Ammon's horn (tissue), 1 donor: ENCODE data around the gene CFAP20.

Source experiments
- DNase-seq: peaks from one replicate; pipeline ENCODE4 v3.0.0-alpha.2; 2016; ENCODE audit warnings: low spot score

The CFAP20 gene

DNA sequence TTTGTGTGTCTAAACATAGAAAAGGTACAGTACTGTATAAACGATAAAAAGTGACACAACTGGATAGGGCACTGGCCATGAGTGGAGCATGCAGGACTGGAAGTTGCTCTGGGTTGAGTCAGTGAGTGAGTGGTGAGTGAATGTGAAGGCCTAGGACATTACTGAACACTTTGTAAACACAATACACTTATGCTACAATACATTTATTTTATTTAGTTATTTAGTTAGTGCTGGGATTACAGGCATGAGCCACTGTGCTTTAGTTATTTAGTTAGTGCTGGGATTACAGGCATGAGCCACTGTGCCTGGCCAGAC, 4.6 kb downstream of the CFAP20 start:
- DNase-seq = no peak

DNA sequence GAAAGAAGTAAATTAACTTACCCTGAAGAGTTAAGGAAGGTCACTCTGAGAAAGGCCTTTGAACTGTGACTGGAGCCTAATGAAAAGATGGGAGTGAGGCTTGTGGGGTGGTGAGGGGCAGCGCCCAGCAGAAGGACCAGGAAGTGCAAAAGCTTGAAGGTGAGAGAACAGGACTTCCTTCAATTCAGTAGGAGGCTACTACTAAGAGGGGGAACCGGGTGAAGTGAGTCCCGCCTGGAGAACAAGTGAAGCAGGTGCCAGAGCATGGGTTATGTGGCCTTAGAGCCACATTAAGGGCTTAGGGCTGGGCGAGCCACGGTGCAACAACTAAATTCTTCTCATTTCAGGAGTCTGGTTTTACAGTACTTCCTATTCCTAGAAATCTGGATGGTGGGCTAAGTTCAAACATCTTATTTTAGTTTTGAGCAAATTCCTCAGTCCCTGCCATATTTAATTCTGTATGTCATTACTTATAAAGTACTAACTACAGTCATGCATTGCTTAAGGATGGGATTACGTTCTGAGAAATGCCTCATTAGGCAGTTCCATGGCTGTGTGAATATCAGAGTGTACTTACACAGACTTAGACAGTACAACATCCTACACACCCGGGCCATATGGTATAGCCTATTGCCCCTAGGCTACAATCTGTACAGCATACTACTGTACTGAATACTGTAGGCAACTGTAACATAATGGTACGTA, 5.1 kb downstream of the CFAP20 start:
- no peak for DNase-seq

DNA sequence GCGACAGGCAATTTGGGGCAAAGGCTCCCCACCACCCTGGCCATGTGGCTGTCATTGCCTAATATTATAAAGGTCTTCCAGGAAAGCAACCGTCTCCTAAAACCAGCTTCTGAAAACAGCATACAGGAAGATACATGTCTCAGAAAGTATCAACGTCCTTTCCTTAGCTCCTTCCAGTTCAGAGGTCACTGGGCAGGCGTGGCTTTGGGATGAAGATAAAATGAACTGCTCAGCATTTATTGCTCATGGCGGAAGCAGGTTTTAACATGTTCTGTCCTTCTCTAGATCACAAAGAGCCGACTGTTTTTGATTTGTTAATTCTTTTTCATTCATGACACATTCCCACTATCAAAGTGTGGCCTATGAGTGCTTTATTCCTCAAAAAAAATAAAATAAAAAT, 8.0 kb downstream of the CFAP20 start:
- DNase-seq = no peak

DNA sequence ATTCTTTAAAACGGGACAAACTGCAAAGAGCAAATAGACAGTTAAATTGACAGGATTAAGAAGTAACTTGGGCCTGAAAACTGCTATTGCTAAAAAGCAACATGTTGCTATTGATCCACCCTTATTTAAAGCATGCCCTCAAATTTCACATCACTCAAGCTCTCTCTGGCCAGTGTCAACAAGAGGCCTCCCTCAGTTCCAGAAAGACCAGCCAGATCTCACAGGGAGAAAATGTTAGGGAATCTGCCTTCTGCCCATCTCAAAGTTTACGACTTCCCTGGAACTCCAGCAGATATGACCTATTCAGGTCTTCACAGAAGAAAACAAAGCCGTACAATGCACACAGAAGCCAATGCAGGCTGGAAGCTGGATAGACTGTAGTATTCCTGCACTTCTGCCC, 8.9 kb downstream of the CFAP20 start:
- DNase-seq = no peak

DNA sequence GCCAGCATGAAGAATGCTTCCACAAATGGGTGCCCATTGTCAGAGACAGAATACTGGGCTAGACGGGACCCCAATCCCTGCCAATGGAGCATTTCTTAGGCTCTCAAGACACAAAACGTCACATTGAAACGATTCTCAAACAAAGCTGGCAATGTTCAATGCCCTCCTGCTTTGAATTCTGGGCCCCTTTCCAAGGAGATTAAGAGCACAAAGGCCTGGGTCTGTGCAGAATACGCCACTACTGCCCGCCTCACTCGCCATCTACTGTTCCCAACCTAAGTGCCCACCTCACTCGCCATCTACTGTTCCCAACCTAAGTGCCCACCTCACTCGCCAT, 9.7 kb downstream of the CFAP20 start:
- DNase-seq = no peak

DNA sequence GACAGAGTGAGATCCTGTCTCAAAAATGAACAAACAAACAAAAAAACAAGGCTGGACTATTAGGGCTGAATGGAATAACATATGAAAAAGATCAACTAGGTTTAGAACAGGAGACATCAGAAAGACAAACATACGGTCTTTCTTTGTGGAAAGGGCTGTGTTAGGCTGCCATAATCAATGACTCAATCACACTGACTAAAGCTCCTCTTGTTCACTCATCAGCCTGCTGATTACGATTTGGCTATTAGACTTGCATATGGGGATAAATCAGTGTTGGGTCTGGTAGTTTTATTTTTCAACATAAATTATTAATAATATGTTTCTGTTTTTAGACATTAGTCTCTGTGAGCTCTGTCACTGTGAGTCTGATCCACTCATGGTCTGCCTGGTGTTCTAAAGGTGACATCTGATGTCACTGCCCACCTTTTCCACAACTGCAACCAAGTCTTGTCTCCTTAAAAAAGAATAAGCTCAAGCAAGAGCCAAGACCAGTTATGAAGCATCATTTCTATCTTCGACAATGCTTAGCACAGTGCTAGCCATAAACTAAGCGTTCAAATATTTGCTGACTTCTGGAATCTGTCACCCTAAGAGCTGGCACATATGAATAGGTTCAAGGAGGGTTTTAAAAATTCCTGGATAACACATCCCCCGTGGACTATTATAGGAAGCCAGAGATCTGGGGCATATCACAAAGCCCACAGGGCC, 10.2 kb downstream of the CFAP20 start:
- DNase-seq = no peak

DNA sequence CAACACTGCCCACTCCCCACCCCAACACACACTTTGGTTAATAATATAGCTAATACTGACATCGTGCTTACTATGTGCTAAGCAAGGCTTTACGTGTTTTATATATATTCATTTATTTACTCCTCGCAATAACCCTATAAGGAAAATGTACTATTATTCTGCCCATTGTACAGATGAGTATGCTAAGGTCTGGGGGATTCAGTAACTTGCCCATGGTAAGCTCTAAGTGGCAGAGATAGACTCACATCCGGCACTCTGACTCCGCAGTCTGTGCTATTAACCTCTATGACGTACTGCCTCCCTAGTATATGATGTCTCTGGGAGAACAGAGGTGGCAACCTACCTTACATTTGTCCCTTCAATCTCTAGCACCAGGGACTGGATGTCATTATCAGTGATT, 12.7 kb downstream of the CFAP20 start:
- DNase-seq = no peak

DNA sequence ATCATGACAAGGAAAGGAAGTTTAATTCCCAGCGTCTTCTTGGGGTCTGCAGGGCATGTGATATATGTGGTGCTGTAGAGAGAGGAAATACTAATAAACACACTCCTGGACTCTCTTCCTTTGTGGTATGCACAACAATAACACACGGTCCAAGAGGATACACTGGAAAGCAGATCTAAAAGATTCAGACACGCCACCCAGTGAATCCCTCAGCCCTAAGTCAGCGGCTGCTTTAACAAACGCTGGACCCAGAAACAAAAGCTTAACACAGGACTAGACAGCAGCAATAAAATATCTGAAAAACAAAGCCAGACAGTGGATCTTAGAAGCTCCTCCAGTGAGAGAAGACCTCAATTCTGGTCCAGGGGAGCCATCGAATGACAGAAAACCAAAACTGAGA, 13.1 kb downstream of the CFAP20 start:
- DNase-seq = no peak

DNA sequence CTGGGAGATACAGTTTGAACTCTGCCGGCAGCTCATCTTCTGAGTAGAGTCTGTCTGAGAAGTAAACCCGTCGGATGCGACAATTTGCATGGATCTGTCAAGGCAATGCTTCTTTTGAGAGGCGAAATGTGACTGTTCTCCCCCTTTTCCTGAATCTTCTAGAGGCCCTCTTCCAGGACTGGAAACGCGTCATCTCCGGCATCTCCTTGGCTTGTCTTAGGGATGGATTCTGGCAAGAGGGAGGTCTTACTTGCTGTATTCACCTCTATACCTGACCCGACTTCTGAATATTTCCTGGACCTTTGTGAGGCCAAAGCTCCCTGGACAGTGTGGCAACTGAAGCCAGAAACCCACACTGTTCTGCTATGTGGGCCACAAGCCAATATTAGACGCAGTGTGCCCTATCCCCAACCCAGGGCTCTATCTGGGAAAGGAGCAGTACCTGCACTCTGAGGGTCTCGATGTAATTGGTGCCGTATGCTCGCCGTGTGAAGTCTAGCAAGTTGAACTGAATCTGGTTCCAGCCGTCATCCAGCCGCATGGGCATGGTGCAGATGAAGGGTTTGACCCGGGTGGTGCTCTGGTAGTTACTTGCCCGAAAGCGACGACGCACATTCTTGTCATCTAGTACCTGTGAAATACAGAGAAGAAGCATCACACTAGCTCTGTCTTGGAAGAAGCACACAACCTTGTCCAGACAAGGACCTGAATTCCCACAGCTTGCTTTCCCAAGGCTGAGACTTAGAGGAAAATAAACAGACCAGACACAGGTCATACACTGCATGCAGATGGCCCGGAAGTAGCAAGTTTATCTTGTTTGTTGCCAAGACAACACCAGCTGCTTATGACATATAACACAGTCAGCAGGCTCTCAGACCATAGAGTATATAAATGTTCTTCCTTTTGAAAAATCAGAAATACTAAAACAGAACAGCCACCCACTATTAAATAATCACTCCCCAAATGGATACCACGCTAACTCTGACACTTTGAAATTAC, 14.1 kb downstream of the CFAP20 start:
- DNase-seq = no peak

DNA sequence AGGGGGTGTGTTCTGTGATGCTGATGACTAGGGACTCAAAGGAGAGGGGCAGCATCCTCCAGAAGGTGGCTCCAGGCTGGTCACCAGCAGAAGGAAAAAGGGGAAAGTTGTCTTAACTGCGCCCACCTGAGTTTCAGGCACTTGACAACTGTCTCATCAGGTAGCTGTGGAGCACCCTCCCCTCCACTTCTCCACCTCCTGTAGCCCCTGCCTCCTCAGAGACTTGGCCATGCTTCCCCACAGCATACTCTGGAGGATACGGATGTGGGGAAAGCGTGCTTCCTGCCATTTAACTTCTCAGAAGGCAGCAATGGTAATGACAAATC, 17.9 kb downstream of the CFAP20 start:
- DNase-seq = no peak

DNA sequence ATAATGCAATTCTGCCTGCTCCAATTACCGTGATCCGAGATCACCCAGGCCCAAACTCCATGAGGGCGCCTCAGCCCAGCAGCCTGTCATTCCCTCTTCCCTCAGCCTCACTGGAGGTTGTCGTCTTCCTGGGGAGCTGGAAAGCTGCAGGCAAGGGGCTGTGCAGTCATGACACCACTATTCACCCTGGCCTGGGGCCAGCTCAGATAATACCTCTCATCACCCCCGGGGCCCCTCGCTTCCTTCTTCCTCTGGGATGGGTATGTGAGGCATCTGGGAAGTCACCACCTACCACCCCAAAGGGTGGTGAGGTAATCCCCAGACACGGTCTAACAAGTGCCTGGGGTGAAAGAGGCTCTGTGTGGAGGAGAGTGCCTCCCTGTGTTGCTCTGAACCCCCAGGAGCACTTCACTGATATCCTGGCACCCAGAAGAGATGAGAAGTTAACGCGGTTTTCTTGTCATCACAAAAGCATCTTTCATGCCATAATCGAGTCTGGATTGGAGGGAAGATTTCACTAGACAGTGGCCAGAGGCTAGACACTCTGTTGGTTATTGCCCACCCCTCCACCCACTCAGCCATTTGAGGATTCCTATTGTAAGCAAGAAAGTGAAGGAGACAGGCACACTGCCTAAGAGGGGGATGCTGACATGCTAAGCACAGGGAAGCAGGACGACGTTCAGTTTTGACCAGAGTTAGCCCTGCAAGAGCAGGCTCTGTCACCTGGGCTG, 18.4 kb downstream of the CFAP20 start:
- DNase-seq = no peak

DNA sequence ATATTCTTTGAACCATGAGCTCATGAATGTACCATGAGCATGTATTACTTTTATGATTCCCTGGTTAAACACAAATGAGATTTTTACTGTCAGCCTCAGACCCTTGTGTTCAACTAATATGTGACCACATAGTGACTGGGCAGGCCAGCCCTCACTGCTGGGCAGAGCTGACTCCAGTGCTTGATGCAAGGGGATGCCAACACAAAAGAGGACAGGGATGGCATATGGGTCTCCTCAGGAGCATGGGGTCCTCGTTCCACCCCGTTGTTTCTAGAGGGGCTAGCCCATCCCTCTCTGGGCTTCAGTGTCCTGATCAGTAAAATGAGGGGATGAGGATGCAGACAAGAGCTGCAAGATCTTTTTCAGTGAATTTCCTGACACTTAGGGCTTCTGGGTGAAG, 19.3 kb downstream of the CFAP20 start:
- no peak for DNase-seq

DNA sequence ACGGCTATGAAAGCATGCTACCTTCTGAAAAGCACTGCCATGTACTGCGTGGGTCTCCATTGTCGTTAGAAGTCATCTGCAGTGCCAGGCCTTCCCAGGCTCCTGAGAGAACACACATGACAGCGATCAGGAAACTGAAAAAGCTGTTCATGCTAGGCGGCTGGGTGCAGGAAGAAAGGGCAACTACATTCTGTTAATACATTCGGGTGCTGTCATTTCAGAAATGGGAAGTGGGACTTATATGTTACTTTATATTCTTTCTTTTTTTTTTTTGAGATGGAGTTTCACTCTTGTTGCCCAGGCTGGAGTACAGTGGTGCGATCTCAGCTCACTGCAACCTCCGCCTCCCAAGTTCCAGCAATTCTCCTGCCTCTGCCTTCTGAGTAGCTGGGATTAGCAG, 19.9 kb downstream of the CFAP20 start:
- no peak for DNase-seq

DNA sequence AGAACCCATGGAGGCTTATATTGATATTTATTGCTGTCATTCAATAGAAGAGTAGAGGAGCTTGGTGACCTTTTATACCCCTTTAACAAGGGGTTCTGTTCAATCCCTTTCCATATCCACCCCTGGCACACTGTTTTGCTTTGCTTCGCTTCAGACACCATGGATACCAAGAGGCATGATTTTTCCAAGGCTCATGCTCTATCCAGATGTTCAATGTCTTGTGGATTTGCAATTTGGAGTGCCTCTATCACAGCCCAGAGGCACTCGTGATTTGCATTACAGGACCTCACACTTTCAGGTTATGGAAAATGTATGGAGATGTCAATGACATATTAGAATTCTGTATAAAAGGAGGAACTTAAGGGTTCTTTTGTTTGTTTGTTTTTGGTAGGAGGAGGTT, 21.5 kb downstream of the CFAP20 start:
- DNase-seq = no peak

DNA sequence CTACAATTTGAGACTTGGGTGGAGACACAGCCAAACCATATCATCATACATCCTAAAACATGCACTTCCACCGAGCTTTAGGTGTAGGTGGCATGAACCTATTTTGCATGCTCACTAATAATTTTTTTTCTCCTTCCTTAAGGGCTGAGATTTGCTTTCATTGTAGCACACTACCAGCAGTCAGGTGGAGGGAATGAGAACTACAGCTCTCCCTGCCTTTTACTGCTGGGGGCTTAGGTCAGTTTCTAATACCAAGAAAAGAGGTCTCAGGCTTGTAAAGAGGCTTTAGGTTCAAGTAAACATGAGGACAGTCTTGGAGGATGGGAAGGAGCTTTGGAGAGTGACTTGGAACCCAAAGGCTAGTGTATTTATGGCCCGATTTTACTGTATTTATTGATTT, 22.0 kb downstream of the CFAP20 start:
- DNase-seq = no peak

DNA sequence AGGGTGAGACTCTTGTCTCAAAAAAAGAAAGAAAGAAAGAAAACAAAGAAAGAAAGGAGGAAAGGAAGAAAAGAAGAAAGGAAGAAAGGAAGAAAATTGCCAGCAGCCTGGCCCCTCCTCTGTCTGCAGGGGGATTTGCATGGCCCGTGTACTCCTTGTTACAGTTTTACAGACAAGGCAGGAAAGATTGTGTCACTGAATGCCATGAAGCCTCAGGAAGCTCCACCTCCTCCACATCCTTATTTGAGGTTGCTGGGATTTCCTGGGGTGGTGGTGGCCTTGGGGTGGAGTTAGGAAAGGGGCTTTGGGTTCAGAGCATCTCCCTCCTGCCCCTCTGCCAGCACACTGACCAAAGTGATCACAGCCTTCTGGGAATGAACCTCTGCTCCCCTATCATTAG, 23.6 kb downstream of the CFAP20 start:
- no peak for DNase-seq

DNA sequence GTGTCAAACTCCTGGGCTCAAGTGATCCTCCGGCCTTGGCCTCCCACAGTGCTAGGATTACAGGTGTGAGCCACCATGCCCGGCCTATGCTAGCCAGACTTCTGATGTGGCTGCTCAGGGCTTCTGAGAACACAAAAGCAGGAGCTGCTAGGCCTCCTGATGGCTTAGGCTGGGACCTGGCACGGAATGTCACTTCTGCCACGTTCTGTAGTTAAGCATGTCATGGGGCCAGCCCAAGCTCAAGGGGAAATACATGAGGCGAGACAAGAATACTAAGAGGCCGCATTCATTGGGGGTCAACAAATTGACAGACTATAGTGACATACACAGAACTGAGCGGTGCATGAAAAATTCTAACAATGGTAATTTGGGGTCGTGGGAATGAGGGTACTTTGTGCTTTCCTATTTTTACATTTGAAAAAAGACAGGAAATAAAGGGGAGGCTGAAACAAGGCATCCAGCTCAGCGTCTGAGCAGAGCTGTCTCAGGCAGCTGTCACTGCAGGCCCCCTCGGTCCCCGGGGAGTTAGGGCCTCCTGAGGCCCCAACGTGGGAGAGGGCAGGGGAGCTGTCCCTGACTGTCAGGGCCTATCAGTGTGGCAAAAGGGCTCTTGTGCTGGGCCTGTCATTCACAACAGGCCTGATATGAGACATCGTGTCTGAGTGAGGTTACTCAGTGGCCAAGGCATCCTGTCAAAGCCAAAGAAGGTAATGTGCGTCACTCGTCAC, 26.4 kb downstream of the CFAP20 start:
- DNase-seq = no peak

DNA sequence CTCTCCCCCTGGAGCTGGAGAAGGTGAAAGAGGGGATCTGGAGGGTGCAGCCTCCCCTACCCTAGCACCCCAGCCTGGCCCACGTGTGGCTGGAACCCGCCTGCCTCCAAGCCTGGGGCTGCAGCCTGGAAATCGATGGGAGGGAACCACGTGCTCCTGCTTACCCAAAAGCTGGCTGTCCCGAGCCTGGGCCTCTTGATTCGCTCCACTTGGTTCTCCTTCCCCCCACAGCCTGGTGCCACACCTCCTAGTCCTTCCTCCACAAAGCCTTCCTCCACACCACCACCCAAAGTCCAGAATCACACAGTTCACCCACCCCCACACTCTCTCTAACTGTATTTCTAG, 29.3 kb downstream of the CFAP20 start:
- no peak for DNase-seq

DNA sequence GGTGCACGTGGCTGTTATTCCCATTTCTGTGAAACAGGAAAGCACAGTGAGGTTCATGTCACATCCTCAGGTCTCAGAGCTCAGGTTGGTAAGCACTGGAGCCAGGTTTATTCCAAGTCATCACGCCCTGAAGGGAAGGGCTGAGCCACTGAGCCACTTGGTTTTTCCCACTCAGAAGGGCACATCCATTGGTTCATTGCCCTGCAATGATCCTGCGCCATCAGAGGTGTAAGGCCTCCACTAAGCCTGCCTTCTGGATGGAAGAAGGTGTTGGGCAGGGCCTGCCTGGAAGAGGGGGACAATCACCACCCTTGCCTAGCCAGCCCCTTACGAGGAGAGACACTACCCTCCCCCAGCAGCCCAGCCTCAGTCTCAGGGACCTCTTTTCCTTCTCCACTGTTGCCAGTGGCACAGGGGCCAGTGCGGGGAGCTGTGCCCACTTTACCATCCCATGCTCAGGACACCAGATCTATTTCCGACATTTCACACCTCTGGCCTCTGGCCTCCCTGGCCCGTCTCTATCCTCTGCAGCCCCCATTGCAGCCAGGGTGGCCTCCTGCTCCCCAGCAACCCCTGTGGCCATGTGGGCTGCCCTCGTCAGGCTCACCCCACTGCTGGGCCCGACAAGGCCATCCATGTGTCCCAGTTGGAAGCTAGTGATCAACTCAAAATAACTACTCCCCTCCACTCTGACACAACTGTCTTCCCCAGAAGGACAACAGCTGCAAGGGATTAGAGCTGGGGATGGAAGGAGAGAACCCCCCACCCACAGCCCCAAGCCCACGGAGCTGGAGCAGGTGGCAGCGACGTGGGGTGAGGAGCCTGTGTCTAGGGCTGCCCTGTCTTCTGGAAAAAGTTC, 29.9 kb downstream of the CFAP20 start:
- DNase-seq = no peak

DNA sequence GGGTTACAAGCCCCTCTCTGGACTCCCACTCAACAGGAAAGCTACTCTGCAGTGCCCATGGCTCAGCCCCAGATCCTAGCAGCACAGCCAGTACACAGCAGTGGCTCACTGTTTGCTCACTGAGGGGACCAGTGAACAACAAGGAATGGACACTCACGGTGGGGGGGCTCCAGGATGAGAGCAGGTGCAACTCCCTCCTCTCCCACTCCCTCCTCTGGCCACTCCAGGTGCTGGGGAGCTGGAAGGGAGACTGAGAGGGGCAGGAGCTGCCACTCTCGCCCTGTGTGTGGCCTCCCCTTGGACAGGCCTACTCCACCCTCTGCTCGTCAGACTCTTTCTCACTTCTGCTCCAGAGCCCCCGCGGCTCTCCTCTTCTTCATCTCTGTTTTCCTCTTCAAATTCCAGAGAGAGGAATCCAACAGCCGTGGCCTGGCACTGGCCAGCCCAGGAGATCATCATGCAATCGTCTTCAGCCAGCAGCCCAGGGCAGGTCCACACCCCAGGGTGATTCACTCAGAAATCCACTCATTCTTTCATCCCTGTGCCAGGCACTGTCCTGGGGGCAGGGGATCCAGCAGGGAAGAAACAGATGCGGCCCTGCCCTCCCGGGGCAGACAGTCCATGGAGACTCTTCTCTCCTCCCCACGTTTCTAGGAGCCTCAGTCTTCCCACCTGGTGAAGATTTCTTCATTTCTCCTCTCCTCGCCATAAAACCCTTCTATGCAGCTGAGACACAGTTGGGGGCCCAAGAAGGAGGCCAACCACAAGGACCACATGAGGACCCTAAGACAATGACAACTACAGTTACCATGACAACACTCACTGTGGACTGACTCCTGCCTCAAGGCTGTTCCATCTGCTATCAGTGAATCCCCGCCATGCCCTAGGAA, 30.7 kb downstream of the CFAP20 start:
- DNase-seq = no peak
